ENCODE measurements around the gene SAMM50.

Gene SAMM50

GRCh38 chr22:44024288-44024921, 69.2 kb downstream of the SAMM50 start, which contains the start of gene PARVB:
TSS of gene PARVB (plus strand) at chr22:44024302. CDS start at chr22:44024340, 38 bp downstream.
- peak within 1 kb of the TSS; percentile 60 for H3K27ac ChIP-seq
- no peak for DNase-seq (ENCODE audit: low spot score)
- CTCF ChIA-PET: no interaction called here
- TF ChIP-seq CTCF (conservative IDR thresholded peaks at IDR 0.05; ENCODE audit: low read depth): no peak
- POLR2A ChIA-PET (ENCODE audit: low non-redundant PET): no interaction called here

GRCh38 chr22:44025171-44026065, 70.2 kb downstream of the SAMM50 start:
- DNase-seq (ENCODE audit: low spot score): no peak
- ChIA-PET CTCF (no interaction called here), POLR2A (ENCODE audit: low non-redundant PET) (no interaction called here)
- H3K27ac ChIP-seq: peak overlapping the region; percentile 60
- TF ChIP-seq CTCF (conservative IDR thresholded peaks at IDR 0.05; ENCODE audit: low read depth): no peak

GRCh38 chr22:44026066-44026629, 70.9 kb downstream of the SAMM50 start:
- TF ChIP-seq CTCF (conservative IDR thresholded peaks at IDR 0.05; ENCODE audit: low read depth): no peak
- DNase-seq (ENCODE audit: low spot score): no peak
- POLR2A ChIA-PET (ENCODE audit: low non-redundant PET): no interaction called here
- CTCF ChIA-PET: no interaction called here
- peak overlapping the region; percentile 5; the same call in 1 of the 2 replicates for H3K27ac ChIP-seq

- ChIA-PET CTCF (no interaction called here), POLR2A (ENCODE audit: low non-redundant PET) (no interaction called here)
- DNase-seq (ENCODE audit: low spot score): no peak
- TF ChIP-seq CTCF (conservative IDR thresholded peaks at IDR 0.05; ENCODE audit: low read depth): no peak
- 0 out of 2 replicates have a peak overlapping the region, but pooled peaks have one; percentile 13 for H3K27ac ChIP-seq
These were observed 71.6 kb downstream of the SAMM50 start for GRCh38 chr22:44026630-44027511.

GRCh38 chr22:44028091-44028490, 72.8 kb downstream of the SAMM50 start:
- no peak overlapping the region for H3K27ac ChIP-seq
- CTCF ChIA-PET: no interaction called here

More at GRCh38 chr22:44028091-44028490, 72.8 kb downstream of the SAMM50 start:
- DNase-seq (ENCODE audit: low spot score): no peak
- no peak for TF ChIP-seq CTCF (conservative IDR thresholded peaks at IDR 0.05; ENCODE audit: low read depth)
- POLR2A ChIA-PET (ENCODE audit: low non-redundant PET): no interaction called here

Data from RWPE1 (cell line).